Fibroblast of pulmonary artery (primary cell): ENCODE measurements around the gene CRTAC1.
"Not testable (repeated sequence)": the region's sequence is repeated elsewhere in the genome, so short reads cannot be mapped to it uniquely, and the experiment has no call there.

ENCODE experiments used
- DNase-seq: peaks from one replicate; pipeline ENCODE4 v3.0.0-alpha.2; 2010; ENCODE audit warnings: low read depth
- H3K4me3 ChIP-seq: replicated peaks from 2 replicates; pipeline ENCODE4 v1.5.1; 2011; ENCODE audit warnings: low read depth, mild to moderate bottlenecking, control low read depth, low read length, moderate library complexity
- CTCF ChIP-seq: IDR thresholded peaks from 2 replicates; pipeline ENCODE4 v1.5.1; 2011; ENCODE audit warnings: mild to moderate bottlenecking, control low read depth, low read length, inconsistent platforms; ENCODE audit errors: missing control alignments

The CRTAC1 gene

GRCh38 chr10:97849687-97850402 lies 180.6 kb downstream of the CRTAC1 start, which contains the start of gene GOLGA7B:
Gene GOLGA7B, plus strand, starts transcription at chr10:97849843. Its CDS starts 461 bp downstream, at chr10:97850304.
- H3K4me3 ChIP-seq: peak within 1 kb of the TSS; percentile 31
- TF ChIP-seq CTCF: no peak
- peak; percentile 20 for DNase-seq

GRCh38 chr10:97849103-97849686 lies 181.2 kb downstream of the CRTAC1 start:
- DNase-seq: no peak
- no peak for TF ChIP-seq CTCF
- peak overlapping the region; percentile 31 for H3K4me3 ChIP-seq

- DNase-seq: no peak
- TF ChIP-seq CTCF: no peak
- no peak overlapping the region for H3K4me3 ChIP-seq
These were observed 185.7 kb downstream of the CRTAC1 start for GRCh38 chr10:97844678-97845077.

GRCh38 chr10:97843972-97844371 lies 186.4 kb downstream of the CRTAC1 start:
- H3K4me3 ChIP-seq, DNase-seq: not testable (repeated sequence)

- TF ChIP-seq CTCF: no peak
- DNase-seq: no peak
These were observed 187.1 kb downstream of the CRTAC1 start for GRCh38 chr10:97843281-97843671.

GRCh38 chr10:97842656-97843280 lies 187.7 kb downstream of the CRTAC1 start:
- no peak overlapping the region for H3K4me3 ChIP-seq
- DNase-seq: peak; percentile 5
- TF ChIP-seq CTCF: no peak

More at GRCh38 chr10:97843281-97843671, 187.1 kb downstream of the CRTAC1 start:
- H3K4me3 ChIP-seq: no peak overlapping the region

GRCh38 chr10:97842114-97842513 lies 188.3 kb downstream of the CRTAC1 start:
- not testable (repeated sequence) for DNase-seq, H3K4me3 ChIP-seq

- not testable (repeated sequence) for DNase-seq, H3K4me3 ChIP-seq
These were observed 189.3 kb downstream of the CRTAC1 start for GRCh38 chr10:97841166-97841565.
